SK-N-SH (cell line): ENCODE results near the gene VEZF1.
A peak's percentile ranks its signal among the peaks of the same experiment; 100 is the strongest.

Experiments
- CHD2 ChIP-seq: fragments of 150-350 bp; IDR thresholded peaks from 2 replicates; pipeline ENCODE4 v1.6.1; 2018; ENCODE audit warnings: low read length; ENCODE audit not compliant: partially characterized antibody
- CTCF ChIP-seq: fragments of 200-600 bp; sonication (generic); IDR thresholded peaks from 2 replicates; pipeline ENCODE4 v1.6.1; 2017; ENCODE audit warnings: antibody characterized with exemption, mild to moderate bottlenecking, moderate library complexity
- EP300 ChIP-seq, 2 experiments: IDR thresholded peaks; 2 replicates each; pipeline versions ENCODE4 v1.4.0 to v1.6.1; 2012; ENCODE audit warnings: borderline replicate concordance in 1 of 2, low read depth in 1 of 2, low read length in 1 of 2
- FOXM1 ChIP-seq: IDR thresholded peaks from 2 replicates; pipeline ENCODE4 v1.4.0; 2012; ENCODE audit warnings: low read depth, mild to moderate bottlenecking
- GATA2 ChIP-seq: sonication (generic); formaldehyde crosslinking; IDR thresholded peaks from 2 replicates; pipeline ENCODE4 v1.5.0; 2020; ENCODE audit warnings: mild to moderate bottlenecking, missing genetic modification reagents
- MAX ChIP-seq: IDR thresholded peaks from 2 replicates; pipeline ENCODE4 v1.4.0; 2012; ENCODE audit warnings: low read depth
- MEF2A ChIP-seq: IDR thresholded peaks from 2 replicates; pipeline ENCODE4 v1.4.0; 2012; ENCODE audit warnings: low read depth, borderline replicate concordance
- SMC3 ChIP-seq: IDR thresholded peaks from 2 replicates; pipeline ENCODE4 v1.6.1; 2012; ENCODE audit warnings: low read depth, low read length, improper control_type of control experiment
- TCF12 ChIP-seq: IDR thresholded peaks from 2 replicates; pipeline ENCODE4 v1.4.0; 2012
- USF2 ChIP-seq: fragments of 150-350 bp; IDR thresholded peaks from 2 replicates; pipeline ENCODE4 v1.6.1; 2017; ENCODE audit warnings: antibody characterized with exemption, low read length, low read depth, borderline replicate concordance
- YY1 ChIP-seq: IDR thresholded peaks from 2 replicates; pipeline ENCODE4 v1.4.0; 2012; ENCODE audit warnings: low read depth, mild to moderate bottlenecking
- ZBTB33 ChIP-seq: IDR thresholded peaks from 2 replicates; pipeline ENCODE4 v1.4.0; 2012; ENCODE audit warnings: low read depth, borderline replicate concordance

GRCh38 chr17:57971572-57971971, 16.5 kb downstream of the VEZF1 start:
- TF ChIP-seq CTCF, result no peak
- no peak for TF ChIP-seq FOXM1
- 0 out of 2 replicates have a peak, but pooled peaks have one; percentile 1 for TF ChIP-seq SMC3
- TF ChIP-seq CHD2, result peak; percentile 51
- TF ChIP-seq USF2, result no peak
- TF ChIP-seq EP300 (IDR thresholded peaks at IDR 0.05; ENCODE audit: borderline replicate concordance in 1 of 2, low read depth in 1 of 2, low read length in 1 of 2), result peak in 1 of 2 experiments; percentile 82; a peak in 2 of 4 replicates
- no peak for TF ChIP-seq ZBTB33
- no peak for TF ChIP-seq MEF2A
- no peak for TF ChIP-seq MAX
- peak; percentile 88 for TF ChIP-seq GATA2 (CRISPR knock-in tag)
- TF ChIP-seq YY1, result no peak
- TF ChIP-seq TCF12, result no peak
